ENCODE data around the gene TCEAL2.
"Not testable (repeated sequence)": the region's sequence is repeated elsewhere in the genome, so short reads cannot be mapped to it uniquely, and the experiment has no call there.

TCEAL2 gene

DNA sequence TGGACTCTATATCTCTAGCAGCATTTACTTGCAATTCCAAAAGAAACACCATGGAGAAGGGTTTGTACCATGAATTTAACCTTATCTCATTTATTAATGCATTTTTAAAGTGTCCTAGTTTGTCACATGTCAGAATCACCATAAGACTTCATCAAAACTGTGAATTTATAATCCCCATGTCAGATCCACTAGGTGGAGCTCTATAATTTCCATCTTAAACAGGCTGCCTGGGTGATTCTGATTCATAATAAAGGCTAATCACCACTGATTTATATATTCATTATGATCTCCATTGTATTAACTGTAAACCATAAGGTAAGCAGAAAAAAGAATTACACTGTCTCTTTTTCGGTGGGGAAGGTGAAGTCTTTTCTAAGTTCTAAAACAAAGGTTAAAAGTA, 4.0 kb downstream of the TCEAL2 start:
- ChIA-PET CTCF (no interaction called here), POLR2A (ENCODE audit: low non-redundant PET) (no interaction called here)
- TF ChIP-seq, protein P1, sequence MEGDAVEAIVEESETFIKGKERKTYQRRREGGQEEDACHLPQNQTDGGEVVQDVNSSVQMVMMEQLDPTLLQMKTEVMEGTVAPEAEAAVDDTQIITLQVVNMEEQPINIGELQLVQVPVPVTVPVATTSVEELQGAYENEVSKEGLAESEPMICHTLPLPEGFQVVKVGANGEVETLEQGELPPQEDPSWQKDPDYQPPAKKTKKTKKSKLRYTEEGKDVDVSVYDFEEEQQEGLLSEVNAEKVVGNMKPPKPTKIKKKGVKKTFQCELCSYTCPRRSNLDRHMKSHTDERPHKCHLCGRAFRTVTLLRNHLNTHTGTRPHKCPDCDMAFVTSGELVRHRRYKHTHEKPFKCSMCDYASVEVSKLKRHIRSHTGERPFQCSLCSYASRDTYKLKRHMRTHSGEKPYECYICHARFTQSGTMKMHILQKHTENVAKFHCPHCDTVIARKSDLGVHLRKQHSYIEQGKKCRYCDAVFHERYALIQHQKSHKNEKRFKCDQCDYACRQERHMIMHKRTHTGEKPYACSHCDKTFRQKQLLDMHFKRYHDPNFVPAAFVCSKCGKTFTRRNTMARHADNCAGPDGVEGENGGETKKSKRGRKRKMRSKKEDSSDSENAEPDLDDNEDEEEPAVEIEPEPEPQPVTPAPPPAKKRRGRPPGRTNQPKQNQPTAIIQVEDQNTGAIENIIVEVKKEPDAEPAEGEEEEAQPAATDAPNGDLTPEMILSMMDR (conservative IDR thresholded peaks at IDR 0.05; ENCODE audit: low read depth), result 0 out of 2 replicates have a peak, but pooled peaks have one; percentile 16
- DNase-seq (ENCODE audit: low spot score), result peak; percentile 2
- no peak overlapping the region for H3K27ac ChIP-seq

DNA sequence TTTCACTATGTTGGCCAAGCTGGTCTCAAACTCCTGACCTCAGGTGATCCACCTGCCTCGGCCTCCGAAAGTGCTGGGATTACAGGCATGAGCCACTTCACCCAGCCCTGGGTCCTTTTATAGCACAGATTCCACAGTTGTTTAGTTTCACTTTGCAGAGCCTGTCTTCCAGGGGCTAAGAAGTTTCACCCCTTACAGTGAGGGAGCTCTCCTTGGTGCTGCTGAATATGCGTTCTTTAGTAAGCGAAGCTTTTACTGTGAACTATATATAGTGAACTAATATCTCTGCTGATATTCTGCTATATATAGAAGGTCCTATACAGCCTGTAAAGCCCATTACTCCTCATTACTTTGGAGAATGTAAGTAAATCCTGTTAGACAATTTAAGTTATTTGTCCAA, 12.6 kb downstream of the TCEAL2 start:
- POLR2A ChIA-PET (ENCODE audit: low non-redundant PET), result no interaction called here
- DNase-seq (ENCODE audit: low spot score), result no peak
- CTCF ChIA-PET, result no interaction called here
- H3K27ac ChIP-seq, result no peak overlapping the region
- TF ChIP-seq, protein P1 (conservative IDR thresholded peaks at IDR 0.05; ENCODE audit: low read depth), result no peak

DNA sequence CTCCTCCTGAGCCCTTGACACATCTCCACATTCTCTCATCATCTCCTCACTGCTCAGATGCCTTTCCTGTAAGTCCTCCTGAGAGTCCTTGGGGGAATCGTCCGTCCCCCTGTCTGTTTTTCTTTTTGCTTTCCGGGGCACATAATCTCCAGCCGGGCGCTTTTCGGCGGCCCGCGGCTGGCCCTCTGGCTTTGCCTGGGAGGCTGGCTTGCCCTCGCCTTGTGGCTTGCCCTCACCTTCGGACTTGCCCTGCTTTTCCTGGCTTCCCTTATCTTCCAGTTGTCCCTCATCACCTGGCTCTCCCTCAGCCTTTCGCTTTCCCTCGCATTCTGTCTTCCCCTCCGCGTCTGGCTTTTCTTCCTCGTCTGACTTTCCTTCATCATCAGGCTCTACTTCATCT, 15.4 kb downstream of the TCEAL2 start:
- DNase-seq (ENCODE audit: low spot score); CTCF ChIA-PET; H3K27ac ChIP-seq; POLR2A ChIA-PET (ENCODE audit: low non-redundant PET): not testable (repeated sequence)

DNA sequence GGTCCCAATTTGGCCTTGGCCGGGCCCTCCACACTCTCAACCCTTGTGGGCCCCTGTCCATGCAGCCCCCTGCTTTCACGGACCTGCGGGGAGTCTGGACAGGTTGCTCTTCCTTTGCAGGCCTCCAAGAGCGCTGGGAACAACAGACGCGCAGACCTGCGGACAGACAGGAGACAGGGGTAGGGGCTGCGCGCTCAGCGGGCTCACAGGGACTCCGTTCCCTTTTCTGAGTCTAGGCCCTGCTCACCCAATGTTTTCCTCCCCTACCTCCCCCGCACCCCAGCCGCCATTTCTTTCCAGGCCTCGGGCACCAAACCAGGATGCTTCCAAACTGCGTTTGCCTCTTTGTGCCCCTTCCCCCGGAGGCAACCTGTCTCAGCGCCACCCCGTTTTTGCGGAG, 16.2 kb downstream of the TCEAL2 start:
- DNase-seq (ENCODE audit: low spot score); CTCF ChIA-PET: not testable (repeated sequence)

DNA sequence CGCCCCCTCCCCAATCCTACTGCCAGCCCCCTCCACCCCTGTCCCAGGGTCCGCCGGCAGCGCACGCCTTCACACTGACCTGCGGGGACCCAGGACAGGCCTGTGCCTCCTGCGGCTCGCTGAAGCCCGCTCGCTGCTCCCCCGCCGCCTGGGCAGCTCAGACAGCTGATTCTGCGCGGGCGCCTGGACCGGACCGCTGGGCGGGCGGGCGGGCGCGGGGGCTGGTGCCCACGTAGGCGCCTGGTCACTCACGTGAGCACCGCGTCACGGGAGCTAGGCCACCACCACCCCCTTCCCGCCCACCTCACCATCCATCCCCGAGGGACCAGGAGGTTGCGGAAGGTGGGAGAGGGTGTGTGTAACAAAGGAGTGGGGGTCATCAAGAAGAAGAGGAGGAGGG, 16.8 kb downstream of the TCEAL2 start, which contains the start of gene TCEAL6:
TCEAL6 (minus strand) TSS at position 208 of the 400 bp plus-strand sequence.
- POLR2A ChIA-PET (ENCODE audit: low non-redundant PET); CTCF ChIA-PET; H3K27ac ChIP-seq; DNase-seq (ENCODE audit: low spot score): not testable (repeated sequence)

More for the DNA sequence above, 16.2 kb downstream of the TCEAL2 start:
- POLR2A ChIA-PET (ENCODE audit: low non-redundant PET); H3K27ac ChIP-seq: not testable (repeated sequence)

DNA sequence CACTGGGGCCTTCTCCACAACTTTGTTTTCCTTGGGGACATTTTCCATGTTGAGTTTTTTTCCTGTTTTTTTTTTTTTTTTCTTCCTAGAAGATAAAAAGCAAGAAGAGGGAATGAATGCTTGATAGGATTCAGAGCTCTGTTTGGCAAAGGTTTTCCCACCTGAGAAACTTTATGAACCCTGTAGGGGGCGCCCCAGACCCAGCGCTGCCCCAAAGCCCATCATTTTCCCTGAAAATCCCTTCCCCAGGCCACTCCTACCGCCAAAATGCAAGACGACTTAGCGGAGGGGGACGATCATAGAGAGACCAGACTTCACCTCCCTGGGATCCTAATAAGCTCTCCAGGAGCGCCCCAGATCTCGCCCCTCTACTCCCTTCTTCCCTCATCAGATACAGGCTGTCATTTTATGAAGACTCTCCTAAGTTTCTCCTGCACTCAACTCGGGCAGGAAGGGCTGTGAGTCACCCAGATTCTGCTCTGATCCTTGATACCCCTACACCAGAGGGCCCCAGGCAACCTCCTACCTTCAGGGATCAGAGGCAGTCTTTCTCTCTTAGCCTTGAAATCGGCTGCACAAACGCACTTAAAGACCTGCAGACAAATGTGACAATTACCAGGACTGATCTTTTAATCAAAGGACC, 28.9 kb downstream of the TCEAL2 start:
- POLR2A ChIA-PET (ENCODE audit: low non-redundant PET), result no interaction called here
- TF ChIP-seq, protein P1 (conservative IDR thresholded peaks at IDR 0.05; ENCODE audit: low read depth), result no peak
- DNase-seq (ENCODE audit: low spot score), result no peak
- CTCF ChIA-PET, result no interaction called here
- no peak overlapping the region for H3K27ac ChIP-seq

DNA sequence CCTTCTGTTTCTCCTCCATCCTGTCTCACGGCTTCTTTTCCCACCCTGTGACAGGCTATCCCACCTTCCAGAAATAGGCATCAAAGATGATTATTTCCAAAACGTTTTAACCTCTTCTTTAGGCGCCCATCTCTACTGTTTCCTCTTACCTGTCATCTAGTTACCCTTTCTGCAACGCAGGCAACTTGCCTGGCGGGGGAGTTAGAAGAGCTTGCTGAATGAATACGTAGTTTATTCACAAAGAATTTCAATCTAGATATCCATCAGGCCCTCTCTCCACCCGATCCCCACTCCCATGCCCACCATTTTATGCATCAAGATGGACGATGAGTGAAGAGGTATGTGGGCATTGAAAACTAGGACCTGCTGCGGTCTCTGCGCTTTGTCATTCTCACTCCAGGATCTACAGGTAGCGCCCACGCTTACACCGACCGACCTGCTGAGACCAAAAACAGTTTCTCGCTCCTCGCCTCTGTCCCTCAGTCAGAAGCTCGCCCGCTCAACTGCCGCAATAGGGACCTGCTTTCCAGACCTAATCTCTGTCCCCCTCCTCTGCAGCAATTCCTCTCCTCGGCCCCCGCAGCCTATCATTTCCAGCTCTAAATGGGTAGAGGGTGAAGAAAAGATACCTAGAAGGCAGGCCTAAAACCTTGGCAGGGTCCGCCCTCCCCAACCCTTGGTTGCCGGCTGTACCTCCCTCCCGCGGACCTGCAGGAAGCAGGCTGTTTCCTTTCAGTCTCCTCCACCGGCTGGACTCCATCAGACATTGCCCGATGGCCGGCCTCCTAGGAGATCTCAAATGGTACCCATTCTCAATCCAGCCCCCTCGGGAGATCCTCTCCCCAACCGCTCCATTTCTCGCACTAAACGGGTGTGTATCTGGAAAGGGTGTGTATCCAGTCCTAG, 29.7 kb downstream of the TCEAL2 start:
- POLR2A ChIA-PET (ENCODE audit: low non-redundant PET), result no interaction called here

DNA sequence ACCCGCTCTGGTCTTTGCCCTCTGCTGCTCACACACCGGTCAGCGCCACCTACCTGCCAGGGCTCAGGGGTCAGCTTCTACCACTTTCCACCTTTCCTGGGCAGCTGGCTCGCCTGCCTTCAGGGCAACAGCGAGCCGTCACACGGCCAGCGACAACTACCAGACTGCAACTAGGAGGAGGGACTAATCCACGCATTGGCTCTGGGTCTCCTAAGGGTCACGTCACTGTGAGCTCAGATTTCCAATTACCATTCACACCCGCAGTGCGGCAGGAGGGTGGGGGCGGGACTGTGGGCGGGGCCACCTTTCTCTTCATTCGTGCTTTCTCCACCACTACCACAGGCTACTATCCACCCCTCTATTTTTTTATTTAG, 30.3 kb downstream of the TCEAL2 start, which contains the start of gene BEX5:
BEX5 (minus strand) TSS at position 172 of the 374 bp plus-strand sequence. CDS start 1,712 bp downstream, outside the sequence.
- DNase-seq (ENCODE audit: low spot score), result peak; percentile 12
- TF ChIP-seq, protein P1 (conservative IDR thresholded peaks at IDR 0.05; ENCODE audit: low read depth), result no peak
- H3K27ac ChIP-seq, result no peak within 1 kb of the TSS
- CTCF ChIA-PET, result no interaction called here
- POLR2A ChIA-PET (ENCODE audit: low non-redundant PET), result no interaction called here

More for the DNA sequence above, 29.7 kb downstream of the TCEAL2 start:
- CTCF ChIA-PET, result no interaction called here
- no peak for DNase-seq (ENCODE audit: low spot score)
- no peak overlapping the region for H3K27ac ChIP-seq
- TF ChIP-seq, protein P1 (conservative IDR thresholded peaks at IDR 0.05; ENCODE audit: low read depth), result no peak

Measured in RWPE1 (cell line).